ENCODE measurements around the gene PAX2.

Gene PAX2

DNA sequence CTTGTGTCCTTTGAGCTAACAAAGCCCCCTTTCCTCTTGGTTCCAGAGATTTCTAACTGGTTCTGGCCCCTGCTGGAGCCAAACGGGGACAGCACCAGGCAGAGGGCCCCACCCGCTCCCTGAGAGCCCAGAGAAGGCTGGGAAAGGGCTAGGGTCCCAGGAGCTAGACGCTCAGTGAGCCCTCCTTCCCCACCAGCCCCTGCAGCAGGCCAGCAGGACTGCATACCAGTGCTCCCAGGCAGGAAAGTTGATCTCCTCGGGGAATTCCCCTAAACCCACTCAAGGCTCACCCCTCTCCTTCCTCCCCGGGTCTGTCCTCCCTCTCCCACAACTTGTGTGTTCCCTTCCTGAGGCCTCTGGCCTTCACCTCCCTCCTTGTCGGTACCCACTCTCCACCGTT is 47.7 kb downstream of the PAX2 start:
- DNase-seq: no peak

DNA sequence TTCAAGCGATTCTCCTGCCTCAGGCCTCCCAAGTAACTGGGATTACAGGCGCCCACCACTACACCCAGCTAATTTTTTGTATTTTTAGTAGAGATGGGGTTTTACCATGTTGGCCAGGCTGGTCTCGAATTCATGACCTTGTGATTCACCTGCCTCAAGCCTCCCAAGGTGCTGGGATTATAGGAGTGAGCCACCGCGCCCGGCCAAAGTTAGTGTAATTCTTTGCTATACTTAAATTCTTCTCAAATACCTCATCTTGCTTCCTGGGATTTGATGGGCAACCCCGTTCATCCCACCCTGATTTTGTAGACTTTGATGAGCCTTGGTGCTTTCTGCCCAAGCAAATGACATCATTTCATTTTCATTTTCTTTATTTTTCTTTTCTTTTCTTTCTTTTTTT is 54.5 kb downstream of the PAX2 start:
- DNase-seq: no peak

DNA sequence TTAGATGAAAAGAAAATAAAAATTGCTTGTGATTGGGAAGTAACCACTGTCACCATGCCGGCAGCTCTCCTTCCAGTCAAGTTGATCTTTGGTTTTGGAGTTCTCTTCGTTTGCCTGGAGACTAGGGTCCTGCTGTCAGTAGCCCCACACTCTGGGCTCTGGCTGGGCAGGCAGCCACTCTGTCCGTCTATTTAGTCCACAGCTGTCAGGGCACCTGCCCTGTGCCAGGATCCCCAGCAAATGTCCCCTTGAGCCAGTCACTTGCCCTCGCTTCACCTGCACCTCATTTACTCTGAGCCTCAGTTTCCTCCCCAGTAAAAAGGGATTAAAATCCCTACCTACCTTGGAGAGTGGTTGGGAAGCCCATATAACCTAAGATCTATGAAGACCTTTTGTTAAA is 55.5 kb downstream of the PAX2 start:
- no peak for DNase-seq

DNA sequence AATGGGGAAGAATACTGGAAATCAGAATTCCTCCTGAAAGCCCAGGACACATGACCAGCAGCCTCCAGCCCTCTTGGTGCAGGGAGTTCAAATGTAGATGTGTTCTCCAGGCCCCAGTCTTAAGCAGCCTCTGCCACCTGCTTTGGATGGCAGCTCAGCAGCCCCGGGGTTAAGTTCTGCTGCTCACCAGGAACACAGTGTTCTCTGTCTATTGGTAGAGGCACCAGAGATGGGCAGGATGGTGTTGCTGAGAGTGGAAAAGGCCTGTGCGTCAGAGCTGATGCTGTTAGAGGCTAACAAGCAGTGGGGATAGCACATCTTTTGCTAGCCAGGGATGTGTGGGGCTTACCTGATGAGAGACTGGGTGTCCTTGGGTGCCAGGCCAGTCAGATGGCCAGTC is 56.8 kb downstream of the PAX2 start:
- DNase-seq: no peak

DNA sequence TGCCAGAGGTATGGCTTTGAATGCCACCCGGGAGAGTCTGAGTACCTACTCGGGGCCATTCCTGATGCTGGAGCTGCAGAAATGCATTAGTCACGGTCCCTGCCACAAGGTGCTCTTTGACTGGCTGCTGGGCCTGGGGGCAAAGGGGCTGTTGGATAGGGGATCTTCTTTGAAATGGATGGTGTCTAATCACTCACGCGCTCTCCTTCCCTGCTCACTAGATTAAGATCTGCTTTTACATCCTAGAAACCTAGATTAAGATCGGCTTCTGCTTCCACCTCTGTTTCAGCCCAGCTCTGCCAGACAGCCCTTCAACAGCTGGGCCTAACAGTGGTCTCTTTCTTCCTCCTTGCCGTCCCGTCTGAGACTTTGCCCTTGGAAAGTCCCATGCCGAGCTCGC is 57.2 kb downstream of the PAX2 start:
- DNase-seq: no peak

DNA sequence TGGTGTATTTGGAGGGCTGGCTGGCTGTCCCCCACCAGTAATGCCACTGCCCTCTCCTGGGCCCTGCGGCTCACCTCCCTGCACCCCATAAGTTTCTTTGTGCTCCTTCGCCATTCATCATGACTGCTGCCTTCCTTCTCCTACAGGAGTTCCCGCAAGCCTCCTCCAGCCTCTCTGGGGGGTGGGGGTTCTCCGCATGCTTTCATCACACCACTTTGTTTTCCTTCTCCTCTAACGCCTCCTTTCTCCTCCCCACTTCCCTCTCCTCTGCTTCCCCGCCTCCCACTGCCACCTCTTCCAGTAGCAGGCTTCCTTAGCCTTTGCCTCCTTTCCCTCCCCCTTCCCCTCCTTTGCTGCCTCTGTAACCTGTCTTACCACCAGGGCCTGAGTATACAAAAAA is 58.1 kb downstream of the PAX2 start:
- no peak for DNase-seq

DNA sequence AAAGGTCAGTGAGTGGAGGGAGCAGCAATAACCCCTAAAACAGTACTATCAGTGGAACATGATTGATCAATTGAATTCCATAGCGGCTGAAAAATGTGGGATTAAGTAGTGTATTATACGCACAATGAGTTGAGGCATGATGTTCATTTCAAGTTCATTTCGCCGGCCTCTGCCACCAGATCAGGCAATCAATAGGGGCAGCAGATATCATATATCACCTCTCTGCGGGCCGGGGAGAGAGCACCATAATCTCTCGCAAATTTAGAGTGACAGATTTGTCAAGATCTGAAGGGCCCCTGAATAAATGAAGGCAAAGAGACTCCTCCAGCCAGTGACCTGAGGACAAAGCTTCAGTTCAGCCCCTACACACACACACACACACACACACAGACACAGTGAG is 58.5 kb downstream of the PAX2 start:
- DNase-seq: no peak

DNA sequence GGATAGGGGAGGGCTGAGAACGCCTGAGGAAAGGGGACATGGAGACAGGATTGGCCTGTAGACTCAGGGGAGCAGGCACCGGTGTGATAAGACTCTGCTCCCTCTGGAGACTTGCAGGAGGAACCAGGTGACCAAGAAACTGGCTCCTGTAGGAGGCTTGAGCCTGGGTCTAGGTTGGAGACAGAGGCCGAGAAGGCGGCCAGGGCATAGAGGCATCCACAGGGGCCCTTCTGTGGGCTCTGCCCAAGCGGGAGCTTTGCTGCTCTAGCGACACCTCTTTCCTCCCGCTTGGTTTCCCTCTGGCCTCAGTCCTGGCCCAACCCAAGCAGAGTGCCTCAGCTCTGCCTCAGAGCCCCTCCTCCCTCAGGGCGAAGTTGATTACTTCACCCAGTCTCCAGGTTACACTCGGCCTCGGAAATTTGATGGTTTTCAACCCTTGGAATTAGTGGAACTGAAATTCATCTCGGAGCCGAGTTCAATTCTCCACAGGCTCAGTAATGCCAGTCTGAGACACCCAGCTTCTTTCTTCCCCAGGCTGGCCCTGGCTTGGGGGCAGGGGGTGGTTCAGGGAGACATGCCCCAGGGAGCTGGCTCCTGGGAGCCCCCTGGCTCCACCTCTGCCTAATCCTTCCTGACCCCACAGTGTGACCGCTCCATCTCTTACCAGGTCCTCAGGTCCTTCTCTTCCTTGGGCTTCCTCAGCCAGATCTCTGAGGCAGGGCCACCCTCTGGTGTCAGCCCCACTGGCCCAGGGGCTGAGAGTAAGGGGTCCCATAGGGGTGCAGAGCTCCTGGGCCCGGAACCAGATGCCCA is 60.4 kb downstream of the PAX2 start:
- DNase-seq: no peak

DNA sequence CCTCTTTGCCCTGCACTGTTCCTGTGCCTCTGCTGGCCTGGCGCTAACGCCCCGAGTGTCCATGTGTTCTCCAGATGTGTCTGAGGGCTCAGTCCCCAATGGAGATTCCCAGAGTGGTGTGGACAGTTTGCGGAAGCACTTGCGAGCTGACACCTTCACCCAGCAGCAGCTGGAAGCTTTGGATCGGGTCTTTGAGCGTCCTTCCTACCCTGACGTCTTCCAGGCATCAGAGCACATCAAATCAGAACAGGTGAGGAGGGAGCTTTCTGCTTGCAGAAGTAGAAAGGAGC is 60.9 kb downstream of the PAX2 start:
- no peak for DNase-seq

DNA sequence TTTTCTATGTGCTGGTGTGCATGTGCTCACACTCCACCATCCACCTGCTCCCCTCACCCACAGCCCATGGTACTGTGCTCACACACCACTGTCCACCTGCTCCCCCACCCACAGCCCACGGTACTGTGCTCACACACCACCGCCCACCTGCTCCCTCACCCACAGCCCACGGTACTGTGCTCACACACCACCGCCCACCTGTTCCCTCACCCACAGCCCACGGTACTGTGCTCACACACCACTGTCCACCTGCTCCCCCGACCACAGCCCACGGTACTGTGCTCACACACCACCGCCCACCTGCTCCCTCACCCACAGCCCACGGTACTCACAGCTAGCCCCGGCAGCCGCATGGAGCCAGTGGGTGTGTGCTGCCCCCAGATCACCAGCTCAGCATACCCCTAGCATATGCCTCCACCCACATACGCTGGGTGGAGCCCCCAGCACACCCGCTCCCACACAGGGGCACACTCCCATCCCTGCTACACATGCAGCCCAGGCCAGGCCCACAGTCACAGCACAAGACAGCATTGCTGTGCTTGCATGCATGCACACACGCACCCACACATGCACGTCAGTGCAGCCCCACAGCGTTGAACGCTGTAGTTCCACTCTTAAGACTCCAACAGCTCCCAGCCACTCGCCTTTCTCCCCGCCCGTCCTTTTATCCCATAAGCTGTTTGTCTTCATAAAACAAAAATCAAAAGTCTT is 62.0 kb downstream of the PAX2 start:
- no peak for DNase-seq

DNA sequence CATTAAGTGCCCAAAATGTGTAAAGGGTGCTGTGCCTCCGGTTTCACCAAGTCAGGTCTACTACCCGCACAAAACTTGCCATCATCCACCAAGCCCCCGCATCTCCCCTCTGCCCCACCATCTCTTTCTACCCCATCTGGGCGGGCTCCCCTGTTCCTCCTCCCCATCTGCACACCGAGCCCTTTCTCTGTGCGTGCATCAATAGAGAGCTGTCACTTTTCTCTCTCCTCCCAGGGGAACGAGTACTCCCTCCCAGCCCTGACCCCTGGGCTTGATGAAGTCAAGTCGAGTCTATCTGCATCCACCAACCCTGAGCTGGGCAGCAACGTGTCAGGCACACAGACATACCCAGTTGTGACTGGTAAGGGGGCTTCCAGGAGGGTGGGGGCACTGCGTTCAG is 63.5 kb downstream of the PAX2 start:
- no peak for DNase-seq

DNA sequence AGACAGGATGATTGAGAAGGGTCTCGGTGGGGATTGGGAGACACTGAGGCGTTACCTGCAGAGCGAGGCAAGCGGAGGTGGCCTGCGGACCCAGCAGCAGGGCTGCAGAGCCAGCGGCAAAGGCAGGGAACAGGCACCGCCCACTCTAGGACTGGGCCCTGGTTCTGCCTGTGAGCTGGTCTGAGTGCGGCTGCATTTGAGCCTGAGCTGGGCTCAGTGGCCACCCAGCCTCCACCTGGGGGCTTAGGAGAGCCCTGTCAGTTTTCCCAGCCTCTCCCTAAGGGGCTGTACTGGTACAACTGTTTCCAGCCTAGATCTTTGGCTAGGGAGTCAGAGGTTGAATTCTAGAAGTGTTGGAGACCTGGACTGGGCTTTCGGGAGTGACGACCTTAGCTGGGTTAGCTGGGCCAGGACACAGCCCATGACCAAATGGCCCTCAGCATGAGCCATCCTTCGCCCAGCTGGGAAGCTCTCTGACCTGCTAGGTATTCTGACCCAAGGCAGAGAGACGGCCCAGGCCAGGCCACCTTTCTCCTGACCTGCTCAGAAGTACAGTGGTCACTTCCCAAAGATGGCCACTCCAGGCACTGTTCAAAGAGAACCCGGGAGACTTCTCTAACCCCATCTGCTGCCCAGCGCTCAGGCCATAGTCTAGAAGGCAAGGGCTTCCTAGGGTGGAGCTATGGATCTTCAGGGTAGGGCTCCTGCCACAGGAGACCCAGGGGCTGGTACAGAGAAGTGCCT is 64.9 kb downstream of the PAX2 start:
- no peak for DNase-seq

DNA sequence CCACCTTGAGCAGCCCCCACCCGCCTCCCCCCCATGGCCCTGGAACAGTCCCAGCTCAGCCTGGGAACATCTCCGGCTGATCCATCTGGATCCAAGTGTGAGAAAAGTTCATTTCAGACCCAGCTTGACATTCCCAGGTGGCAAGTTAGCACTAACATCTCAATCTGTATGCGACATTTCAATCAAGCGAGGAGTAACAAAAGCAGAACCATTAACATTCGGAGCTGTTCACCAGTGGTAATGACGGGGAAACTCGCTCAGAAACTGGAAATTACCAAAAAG is 65.4 kb downstream of the PAX2 start:
- no peak for DNase-seq

DNA sequence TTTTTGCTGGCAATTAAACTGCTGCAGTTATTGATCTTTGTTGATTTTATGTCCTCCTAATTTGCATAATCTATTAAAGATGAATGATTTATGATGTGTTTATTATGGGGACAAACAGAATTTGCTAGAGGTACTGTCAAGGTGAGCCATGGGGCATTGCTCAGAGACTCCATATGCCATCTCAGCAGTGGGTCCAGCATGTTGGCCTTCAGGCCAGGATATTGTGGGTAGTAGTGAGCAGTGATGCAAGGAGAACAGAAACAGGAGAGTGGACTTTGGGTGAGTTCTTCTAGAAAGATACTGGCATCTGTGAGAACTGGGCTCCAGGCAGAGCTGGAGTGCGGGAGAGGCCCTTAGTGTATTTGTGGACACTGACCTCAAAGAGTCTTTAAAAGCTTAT is 65.9 kb downstream of the PAX2 start:
- DNase-seq: no peak

DNA sequence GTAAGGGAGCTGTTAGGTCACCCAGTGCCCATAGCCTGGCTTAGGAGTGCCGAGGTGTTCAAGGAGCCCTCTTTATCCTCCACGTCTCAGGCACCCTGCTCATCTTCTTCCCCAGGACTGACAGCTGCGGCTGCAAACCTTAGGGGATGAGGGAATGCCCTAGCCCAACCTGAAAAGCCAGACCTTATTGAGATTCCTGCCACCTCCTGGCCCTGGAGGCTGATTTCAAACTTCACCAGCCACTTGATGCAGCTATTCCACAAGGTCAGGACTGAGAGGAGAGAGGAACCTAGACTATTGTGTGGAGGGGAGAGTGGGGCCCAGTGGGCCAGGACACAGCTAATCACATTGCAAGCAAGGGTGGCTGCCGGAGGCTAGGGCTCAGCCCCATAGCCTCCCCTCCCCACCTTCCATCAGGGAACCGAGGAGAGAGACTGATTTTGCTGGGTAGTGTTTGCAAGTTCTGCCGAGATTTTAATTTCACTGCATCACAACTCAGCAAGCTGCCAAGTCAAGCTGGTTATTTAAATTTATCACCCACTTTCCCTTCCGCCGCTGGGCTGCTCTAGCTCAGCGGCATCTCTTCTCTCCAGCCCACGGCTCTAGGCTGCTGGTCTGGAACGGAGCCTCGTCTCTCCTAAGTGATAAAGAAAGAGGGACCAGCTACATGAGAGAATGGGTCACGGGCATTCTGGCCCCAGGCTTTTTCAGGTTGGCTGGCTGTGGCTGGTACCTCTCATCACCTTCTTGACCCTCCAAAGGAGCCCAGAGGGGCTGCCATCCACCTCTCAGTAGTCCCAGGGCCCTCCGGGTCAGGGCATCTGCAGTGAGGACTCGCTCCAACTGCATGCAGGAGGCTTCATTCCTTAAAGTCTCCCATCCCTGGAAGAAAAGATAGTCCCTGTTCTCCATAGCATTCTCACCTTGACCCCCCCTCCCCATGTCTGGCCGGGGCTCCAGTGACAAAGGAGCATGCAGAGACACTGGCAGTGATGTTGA is 66.7 kb downstream of the PAX2 start:
- DNase-seq: no peak

DNA sequence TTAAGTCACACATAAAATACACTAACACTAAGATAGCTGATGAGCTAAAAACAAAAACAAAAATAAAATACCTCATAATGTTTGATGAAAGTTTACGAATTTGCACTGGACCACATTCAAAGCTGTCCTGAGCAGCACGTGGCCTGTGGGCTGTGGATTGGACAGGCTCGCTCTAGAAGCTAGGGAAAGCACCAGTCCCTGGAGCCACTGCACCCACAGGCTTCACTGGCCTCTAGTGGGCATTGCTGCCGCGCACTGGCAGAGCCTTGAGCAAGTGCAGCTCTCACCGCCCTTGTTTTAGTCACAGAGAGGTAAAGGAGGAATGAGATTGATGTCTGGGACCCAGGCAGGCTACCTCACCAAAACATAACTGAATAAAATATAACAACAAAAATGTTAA is 67.6 kb downstream of the PAX2 start:
- no peak for DNase-seq

DNA sequence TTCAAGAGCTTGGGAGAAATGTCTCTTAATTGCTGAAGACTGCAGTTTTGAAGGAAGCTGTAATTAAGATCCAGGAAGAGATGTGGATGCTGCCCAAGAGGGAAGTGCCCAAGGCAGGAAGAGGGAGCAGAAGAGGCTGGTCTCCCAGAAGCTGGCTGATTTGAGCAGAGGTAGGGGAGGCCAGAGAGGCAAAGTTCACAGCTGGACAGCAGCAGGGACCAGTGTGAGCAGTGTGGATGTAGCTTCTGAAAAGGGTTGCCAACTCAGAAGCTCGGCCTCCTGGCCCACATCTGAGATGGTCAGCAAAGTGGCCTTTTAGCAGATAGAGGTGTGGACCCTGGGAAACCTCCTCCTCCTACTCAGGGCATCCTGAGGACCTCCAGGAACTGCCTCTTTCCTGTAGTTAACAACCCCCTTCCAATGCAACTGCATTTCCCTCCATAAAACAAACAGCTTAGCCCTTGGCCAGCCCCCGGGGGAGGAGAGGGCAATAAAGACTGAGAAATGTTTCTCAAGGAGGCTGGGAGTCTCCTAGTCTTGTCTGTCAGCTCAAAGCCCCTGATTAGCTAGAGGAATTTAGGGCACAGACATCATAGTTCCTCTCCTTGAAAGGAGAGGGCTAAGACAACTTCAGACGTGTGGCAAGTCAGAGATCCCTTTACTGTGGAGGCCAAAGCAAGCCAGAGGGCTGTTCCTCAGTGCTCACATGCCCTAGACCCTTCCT is 69.5 kb downstream of the PAX2 start:
- no peak for DNase-seq

DNA sequence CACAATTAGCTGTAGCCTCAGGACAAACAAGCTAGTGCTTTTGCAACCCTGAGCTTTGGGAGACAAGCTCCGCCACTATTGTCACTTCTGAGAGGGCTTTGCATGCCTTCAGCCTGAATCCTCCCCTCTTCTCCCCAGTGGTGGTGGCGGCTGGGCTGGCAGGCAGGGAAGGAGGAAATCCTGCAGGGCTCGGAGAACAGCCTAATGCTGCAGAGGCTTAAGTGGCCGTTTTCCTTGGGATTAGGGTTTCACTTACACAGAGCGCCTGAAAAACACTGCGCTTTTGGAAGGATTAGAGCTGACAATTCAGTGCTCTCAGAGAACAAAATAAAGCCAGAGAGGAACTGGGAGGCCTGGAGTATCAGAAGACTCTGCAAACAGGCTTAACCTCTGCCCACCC is 71.3 kb downstream of the PAX2 start:
- no peak for DNase-seq

DNA sequence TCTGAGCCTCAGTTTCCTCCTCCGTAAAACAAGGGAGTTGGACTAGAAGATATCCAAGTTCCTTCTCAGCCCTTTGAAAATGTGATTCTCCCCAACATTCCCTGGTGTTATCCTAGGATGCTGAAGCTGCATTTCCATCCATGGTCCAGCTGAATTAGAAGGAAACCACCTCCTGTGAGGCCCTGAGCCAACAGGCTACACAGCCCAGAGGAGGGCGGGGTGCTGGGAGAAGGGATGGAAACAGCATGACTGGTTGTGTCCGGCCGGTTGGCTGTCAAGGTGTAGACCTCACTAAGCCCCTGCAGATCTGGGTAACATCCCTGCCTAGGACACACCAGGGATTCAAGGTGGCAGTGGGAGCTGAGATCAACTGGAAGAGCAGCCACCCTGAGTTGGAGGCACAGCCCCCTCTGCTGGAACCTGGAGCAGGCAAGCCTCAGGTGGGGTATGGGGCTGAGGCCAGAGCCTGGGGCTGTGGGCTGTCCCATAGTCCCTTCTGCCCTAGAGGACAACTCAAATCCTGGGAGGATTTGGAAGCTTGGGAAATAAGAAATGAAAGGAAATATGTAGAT is 72.0 kb downstream of the PAX2 start:
- DNase-seq: no peak

DNA sequence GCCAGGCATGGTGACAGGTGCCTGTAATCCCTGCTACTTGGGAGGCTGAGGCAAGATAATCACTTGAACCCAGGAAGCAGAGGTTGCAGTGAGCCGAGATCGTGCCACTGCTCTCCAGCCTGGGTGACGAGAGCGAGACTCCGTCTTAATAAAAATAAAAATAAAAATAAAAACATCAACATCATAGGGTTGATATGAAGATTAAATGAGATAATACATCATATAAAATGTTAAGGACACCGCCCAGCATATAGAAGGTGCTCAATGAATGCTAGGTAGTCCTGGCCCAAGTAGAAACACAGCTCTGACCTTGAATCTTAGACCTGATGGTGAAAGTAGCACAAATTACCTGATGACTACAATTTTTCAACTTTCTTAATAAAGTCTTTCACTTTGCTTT is 74.0 kb downstream of the PAX2 start:
- no peak for DNase-seq

DNA sequence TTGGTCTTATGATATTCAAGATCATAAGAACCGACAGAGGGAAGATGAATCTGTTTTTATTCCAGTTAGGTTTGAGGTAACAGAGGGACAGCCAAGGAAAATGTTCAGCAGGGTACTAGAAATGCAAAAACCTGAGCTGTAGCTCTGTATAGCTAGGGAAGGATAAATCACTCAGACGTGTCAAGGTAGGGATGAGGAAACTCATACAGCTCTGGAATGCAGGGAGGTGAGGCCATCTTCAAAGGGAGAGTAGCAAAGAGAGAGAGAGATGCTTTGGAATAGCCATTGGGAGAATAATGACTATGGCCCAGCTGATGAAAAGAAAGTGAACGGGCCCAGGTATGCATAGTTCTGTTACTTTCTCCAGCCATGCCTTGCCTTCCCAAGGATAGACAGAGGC is 77.8 kb downstream of the PAX2 start:
- no peak for DNase-seq

DNA sequence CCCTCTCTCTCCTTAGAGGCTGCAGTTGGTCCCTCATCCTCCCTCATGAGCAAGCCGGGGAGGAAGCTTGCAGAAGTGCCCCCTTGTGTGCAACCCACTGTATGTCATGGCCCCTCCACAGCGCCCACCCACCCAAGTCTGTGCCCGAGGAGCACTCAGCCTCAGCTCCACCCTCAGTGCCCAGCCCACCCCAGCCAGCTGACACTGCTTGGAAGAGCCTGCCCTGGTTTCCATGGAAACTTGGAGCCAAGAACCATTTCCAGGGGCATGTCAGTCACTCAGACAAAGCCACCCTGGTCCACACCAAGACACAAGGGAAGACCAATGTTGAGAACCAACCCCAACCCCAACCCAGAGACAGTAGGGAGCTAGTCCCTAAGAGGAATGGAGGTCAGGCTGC is 79.5 kb downstream of the PAX2 start:
- no peak for DNase-seq
